Measurements from ENCODE around the gene PLET1. TPM values are rescaled to one million over a fixed set of nuclear protein-coding genes. Genes with fewer than 3 reads are reported as not detected.

PLET1 gene
- total and polyA plus RNA-seq, 9 of the 15 experiments (the other 6 are each of a cell fraction or from before 2014, with no cell fraction given), result not detected

DNA sequence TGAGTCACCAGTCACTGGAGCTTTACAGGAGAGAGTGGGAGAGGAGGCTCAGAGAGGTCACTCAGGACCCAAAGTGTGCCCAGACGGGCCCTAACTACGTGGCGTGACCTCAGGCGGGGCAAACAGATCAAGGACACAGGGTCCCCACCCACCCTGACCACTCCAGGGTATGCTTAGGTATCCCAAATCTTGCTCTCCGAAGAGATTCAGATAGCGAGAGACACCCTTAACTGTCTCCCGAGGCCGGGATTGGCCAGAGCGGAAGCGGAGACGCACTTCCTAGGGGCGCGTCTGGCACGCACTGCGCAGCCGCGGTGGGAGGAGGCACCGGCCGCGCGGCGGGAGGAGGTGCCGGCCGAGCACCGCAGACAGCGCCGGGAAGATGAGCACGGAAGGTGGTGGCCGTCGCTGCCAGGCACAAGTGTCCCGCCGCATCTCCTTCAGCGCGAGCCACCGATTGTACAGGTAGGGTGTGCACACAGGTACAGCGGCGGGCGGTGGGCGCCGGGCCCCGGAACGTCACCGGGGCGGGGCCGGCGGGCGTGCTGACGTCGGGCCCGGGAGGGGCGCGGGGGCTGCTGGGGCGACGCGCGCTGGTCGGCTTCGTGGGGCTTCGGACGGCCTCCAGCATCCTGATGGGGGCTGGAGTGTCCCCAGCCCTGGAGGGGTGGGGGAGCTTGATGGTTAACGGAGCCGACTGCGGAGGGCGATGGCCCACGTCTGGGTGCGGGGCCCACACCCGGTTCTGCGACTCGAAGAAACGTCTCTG is 34.4 kb downstream of the PLET1 start, which contains the start of gene PTS (continued):
- no peak for TF ChIP-seq PHTF2 (CRISPR knock-in tag; IDR thresholded peaks at IDR 0.05)
- no peak for TF ChIP-seq FOXA3 (CRISPR knock-in tag; conservative IDR thresholded peaks at IDR 0.05 in 1 of 2, IDR thresholded peaks at IDR 0.05 in 1 of 2)
- TF ChIP-seq U2AF1 (optimal IDR thresholded peaks at IDR 0.05; ENCODE audit: low read depth, low read length), result no peak
- no peak for TF ChIP-seq KLF6 (CRISPR knock-in tag; IDR thresholded peaks at IDR 0.05; ENCODE audit: borderline replicate concordance)
- TF ChIP-seq RB1 (IDR thresholded peaks at IDR 0.05; ENCODE audit: low read depth), result peak; percentile 89
- TF ChIP-seq SMARCA4 (IDR thresholded peaks at IDR 0.05), result 0 out of 2 replicates have a peak, but pooled peaks have one; percentile 35
- no peak for TF ChIP-seq XRCC3 (IDR thresholded peaks at IDR 0.05)
- peak; percentile 95 for TF ChIP-seq CTBP1 (IDR thresholded peaks at IDR 0.05; ENCODE audit: borderline replicate concordance)
- TF ChIP-seq, protein P1, sequence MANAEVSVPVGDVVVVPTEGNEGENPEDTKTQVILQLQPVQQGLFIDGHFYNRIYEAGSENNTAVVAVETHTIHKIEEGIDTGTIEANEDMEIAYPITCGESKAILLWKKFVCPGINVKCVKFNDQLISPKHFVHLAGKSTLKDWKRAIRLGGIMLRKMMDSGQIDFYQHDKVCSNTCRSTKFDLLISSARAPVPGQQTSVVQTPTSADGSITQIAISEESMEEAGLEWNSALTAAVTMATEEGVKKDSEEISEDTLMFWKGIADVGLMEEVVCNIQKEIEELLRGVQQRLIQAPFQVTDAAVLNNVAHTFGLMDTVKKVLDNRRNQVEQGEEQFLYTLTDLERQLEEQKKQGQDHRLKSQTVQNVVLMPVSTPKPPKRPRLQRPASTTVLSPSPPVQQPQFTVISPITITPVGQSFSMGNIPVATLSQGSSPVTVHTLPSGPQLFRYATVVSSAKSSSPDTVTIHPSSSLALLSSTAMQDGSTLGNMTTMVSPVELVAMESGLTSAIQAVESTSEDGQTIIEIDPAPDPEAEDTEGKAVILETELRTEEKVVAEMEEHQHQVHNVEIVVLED (CRISPR knock-in tag; IDR thresholded peaks at IDR 0.05), result peak; percentile 92
- TF ChIP-seq DNMT1 (IDR thresholded peaks at IDR 0.05), result no peak
- no peak for TF ChIP-seq COPS2 (conservative IDR thresholded peaks at IDR 0.05)
- no peak for TF ChIP-seq OTX1 (CRISPR knock-in tag; IDR thresholded peaks at IDR 0.05)
- TF ChIP-seq GATAD2B (IDR thresholded peaks at IDR 0.05; ENCODE audit: borderline replicate concordance), result no peak
- TF ChIP-seq, protein P2, sequence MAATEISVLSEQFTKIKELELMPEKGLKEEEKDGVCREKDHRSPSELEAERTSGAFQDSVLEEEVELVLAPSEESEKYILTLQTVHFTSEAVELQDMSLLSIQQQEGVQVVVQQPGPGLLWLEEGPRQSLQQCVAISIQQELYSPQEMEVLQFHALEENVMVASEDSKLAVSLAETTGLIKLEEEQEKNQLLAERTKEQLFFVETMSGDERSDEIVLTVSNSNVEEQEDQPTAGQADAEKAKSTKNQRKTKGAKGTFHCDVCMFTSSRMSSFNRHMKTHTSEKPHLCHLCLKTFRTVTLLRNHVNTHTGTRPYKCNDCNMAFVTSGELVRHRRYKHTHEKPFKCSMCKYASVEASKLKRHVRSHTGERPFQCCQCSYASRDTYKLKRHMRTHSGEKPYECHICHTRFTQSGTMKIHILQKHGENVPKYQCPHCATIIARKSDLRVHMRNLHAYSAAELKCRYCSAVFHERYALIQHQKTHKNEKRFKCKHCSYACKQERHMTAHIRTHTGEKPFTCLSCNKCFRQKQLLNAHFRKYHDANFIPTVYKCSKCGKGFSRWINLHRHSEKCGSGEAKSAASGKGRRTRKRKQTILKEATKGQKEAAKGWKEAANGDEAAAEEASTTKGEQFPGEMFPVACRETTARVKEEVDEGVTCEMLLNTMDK (IDR thresholded peaks at IDR 0.05; ENCODE audit: borderline replicate concordance, insufficient read depth, low read depth, low read length, poor library complexity, severe bottlenecking), result no peak
- TF ChIP-seq, protein P3, sequence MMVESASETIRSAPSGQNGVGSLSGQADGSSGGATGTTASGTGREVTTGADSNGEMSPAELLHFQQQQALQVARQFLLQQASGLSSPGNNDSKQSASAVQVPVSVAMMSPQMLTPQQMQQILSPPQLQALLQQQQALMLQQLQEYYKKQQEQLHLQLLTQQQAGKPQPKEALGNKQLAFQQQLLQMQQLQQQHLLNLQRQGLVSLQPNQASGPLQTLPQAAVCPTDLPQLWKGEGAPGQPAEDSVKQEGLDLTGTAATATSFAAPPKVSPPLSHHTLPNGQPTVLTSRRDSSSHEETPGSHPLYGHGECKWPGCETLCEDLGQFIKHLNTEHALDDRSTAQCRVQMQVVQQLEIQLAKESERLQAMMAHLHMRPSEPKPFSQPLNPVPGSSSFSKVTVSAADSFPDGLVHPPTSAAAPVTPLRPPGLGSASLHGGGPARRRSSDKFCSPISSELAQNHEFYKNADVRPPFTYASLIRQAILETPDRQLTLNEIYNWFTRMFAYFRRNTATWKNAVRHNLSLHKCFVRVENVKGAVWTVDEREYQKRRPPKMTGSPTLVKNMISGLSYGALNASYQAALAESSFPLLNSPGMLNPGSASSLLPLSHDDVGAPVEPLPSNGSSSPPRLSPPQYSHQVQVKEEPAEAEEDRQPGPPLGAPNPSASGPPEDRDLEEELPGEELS (CRISPR knock-in tag; IDR thresholded peaks at IDR 0.05; ENCODE audit: borderline replicate concordance), result no peak
- TF ChIP-seq, protein P4, sequence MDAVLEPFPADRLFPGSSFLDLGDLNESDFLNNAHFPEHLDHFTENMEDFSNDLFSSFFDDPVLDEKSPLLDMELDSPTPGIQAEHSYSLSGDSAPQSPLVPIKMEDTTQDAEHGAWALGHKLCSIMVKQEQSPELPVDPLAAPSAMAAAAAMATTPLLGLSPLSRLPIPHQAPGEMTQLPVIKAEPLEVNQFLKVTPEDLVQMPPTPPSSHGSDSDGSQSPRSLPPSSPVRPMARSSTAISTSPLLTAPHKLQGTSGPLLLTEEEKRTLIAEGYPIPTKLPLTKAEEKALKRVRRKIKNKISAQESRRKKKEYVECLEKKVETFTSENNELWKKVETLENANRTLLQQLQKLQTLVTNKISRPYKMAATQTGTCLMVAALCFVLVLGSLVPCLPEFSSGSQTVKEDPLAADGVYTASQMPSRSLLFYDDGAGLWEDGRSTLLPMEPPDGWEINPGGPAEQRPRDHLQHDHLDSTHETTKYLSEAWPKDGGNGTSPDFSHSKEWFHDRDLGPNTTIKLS (IDR thresholded peaks at IDR 0.05; ENCODE audit: borderline replicate concordance, low read depth), result peak; percentile 62; the same call in 1 of the 2 replicates
- no peak for TF ChIP-seq ZNF764 (CRISPR knock-in tag; IDR thresholded peaks at IDR 0.05; ENCODE audit: low read depth)
